HUES6 (cell line): ENCODE results near the gene CASP9.

ENCODE experiments used
- H3K27ac ChIP-seq: 2 replicates; pipeline ENCODE4 v1.7.0; 2013; ENCODE audit warnings: low read depth, mild to moderate bottlenecking, low read length, inconsistent platforms
- H3K27me3 ChIP-seq: 2 replicates; pipeline ENCODE4 v1.6.1; 2013; ENCODE audit warnings: low read length; ENCODE audit not compliant: control insufficient read depth, insufficient read depth
- H3K36me3 ChIP-seq: 2 replicates; pipeline ENCODE4 v1.6.1; 2013; ENCODE audit warnings: low read length; ENCODE audit not compliant: control insufficient read depth, insufficient read depth
- H3K4me1 ChIP-seq: 2 replicates; pipeline ENCODE4 v1.6.1; 2013; ENCODE audit warnings: low read length; ENCODE audit not compliant: control insufficient read depth, insufficient read depth
- H3K4me3 ChIP-seq: 2 replicates; pipeline ENCODE4 v1.5.1; 2013; ENCODE audit warnings: low read depth, low read length
- H3K9ac ChIP-seq: one replicate; pipeline ENCODE4 v1.6.1; 2013; ENCODE audit warnings: mild to moderate bottlenecking, low read length
- H3K9me3 ChIP-seq: 2 replicates; pipeline ENCODE4 v1.6.1; 2013; ENCODE audit warnings: low read depth, low read length; ENCODE audit not compliant: control insufficient read depth, insufficient read depth

CASP9 gene

GRCh38 chr1:15513192-15513591 lies 10.8 kb downstream of the CASP9 start:
- H3K36me3 ChIP-seq, result peaks cover 17% of the 10 kb centered on the region; the same call in 1 of the 2 replicates
- H3K9ac ChIP-seq, result no peak overlapping the region
- no peaks in the 10 kb centered on the region for H3K9me3 ChIP-seq
- H3K4me1 ChIP-seq, result peaks cover 7% of the 10 kb centered on the region; the same call in 1 of the 2 replicates
- H3K27me3 ChIP-seq, result no peaks in the 10 kb centered on the region
- no peak overlapping the region for H3K4me3 ChIP-seq
- H3K27ac ChIP-seq, result no peak overlapping the region

DNA sequence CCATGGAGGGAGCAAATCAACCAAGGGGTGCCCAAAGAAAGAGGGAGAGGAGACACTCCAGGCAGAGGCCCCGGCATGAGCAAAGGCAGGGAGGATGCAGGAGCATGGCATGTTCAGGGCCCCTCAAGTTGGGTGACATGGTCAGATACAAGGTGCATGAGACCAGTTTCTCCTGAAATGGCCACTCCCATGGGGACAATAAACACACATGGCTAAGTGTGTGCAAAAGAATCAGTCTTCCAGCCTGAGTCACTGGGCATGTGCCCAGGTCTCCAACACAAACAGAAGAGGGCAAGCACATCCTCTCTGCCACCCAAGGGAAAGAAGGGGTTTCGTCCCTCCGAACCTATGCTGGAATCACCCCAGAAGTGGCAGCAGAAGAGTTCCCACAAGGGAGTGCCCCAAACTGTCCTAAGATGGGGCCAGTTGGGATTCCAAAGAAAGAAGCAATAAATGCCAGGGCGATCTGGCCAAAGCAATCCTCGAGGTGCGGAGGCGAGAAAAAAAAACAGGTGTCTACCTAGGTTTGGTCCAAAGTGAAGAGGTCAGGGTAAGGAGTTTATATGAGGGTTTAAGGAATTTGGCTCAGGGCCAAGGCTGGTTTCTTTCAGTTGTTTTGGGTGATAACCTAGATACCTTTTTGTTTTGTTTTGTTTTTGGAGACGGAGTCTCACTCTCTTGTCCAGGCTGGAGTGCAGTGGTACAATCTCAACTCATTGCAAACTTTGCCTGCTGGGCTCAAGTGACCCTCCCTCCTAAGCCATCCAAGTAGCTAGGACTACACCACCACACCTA lies 13.2 kb downstream of the CASP9 start:
- H3K9ac ChIP-seq, result no peak overlapping the region
- no peak overlapping the region for H3K27ac ChIP-seq
- peaks cover 22% of the 10 kb centered on the region for H3K4me1 ChIP-seq
- H3K4me3 ChIP-seq, result no peak overlapping the region
- no peaks in the 10 kb centered on the region for H3K9me3 ChIP-seq
- no peaks in the 10 kb centered on the region for H3K27me3 ChIP-seq
- H3K36me3 ChIP-seq, result peaks cover 9% of the 10 kb centered on the region; the same call in 1 of the 2 replicates

GRCh38 chr1:15509586-15509985 lies 14.4 kb downstream of the CASP9 start:
- H3K9ac ChIP-seq, result no peak overlapping the region
- no peaks in the 10 kb centered on the region for H3K27me3 ChIP-seq
- peaks cover 11% of the 10 kb centered on the region; the same call in 1 of the 2 replicates for H3K36me3 ChIP-seq
- no peaks in the 10 kb centered on the region for H3K9me3 ChIP-seq
- H3K4me3 ChIP-seq, result no peak overlapping the region
- no peak overlapping the region for H3K27ac ChIP-seq
- peaks cover 22% of the 10 kb centered on the region for H3K4me1 ChIP-seq

GRCh38 chr1:15508700-15509487 lies 15.1 kb downstream of the CASP9 start:
- H3K9me3 ChIP-seq, result no peaks in the 10 kb centered on the region
- H3K9ac ChIP-seq, result peak overlapping the region; percentile 38

GRCh38 chr1:15507278-15507677 lies 16.7 kb downstream of the CASP9 start:
- H3K27ac ChIP-seq, result no peak overlapping the region
- H3K36me3 ChIP-seq, result peaks cover 4% of the 10 kb centered on the region; the same call in 1 of the 2 replicates
- no peaks in the 10 kb centered on the region for H3K27me3 ChIP-seq
- H3K9ac ChIP-seq, result no peak overlapping the region
- no peak overlapping the region for H3K4me3 ChIP-seq
- H3K9me3 ChIP-seq, result no peaks in the 10 kb centered on the region
- H3K4me1 ChIP-seq, result peaks cover 22% of the 10 kb centered on the region

More at GRCh38 chr1:15508700-15509487, 15.1 kb downstream of the CASP9 start:
- Histone ChIP-seq H3K27me3 (no peaks in the 10 kb centered on the region), H3K4me3 (no peak overlapping the region), H3K4me1 (peaks cover 22% of the 10 kb centered on the region), H3K36me3 (peaks cover 10% of the 10 kb centered on the region; the same call in 1 of the 2 replicates), H3K27ac (peak overlapping the region; percentile 38; the same call in 1 of the 2 replicates)

GRCh38 chr1:15506831-15507230 lies 17.2 kb downstream of the CASP9 start:
- H3K9me3 ChIP-seq, result no peaks in the 10 kb centered on the region
- H3K4me3 ChIP-seq, result no peak overlapping the region
- H3K36me3 ChIP-seq, result peaks cover 4% of the 10 kb centered on the region; the same call in 1 of the 2 replicates
- no peak overlapping the region for H3K27ac ChIP-seq
- no peak overlapping the region for H3K9ac ChIP-seq
- H3K4me1 ChIP-seq, result peaks cover 22% of the 10 kb centered on the region
- no peaks in the 10 kb centered on the region for H3K27me3 ChIP-seq

GRCh38 chr1:15504436-15504835 lies 19.6 kb downstream of the CASP9 start:
- Histone ChIP-seq H3K9ac (no peak overlapping the region), H3K27me3 (no peaks in the 10 kb centered on the region), H3K4me3 (no peak overlapping the region), H3K36me3 (peaks cover 4% of the 10 kb centered on the region; the same call in 1 of the 2 replicates), H3K27ac (no peak overlapping the region), H3K9me3 (no peaks in the 10 kb centered on the region), H3K4me1 (peaks cover 26% of the 10 kb centered on the region)

- Histone ChIP-seq H3K27me3 (no peaks in the 10 kb centered on the region), H3K27ac (no peak overlapping the region), H3K9me3 (no peaks in the 10 kb centered on the region; the same call in 1 of the 2 replicates), H3K9ac (no peak overlapping the region), H3K4me3 (no peak overlapping the region), H3K36me3 (peaks cover 4% of the 10 kb centered on the region; the same call in 1 of the 2 replicates), H3K4me1 (peaks cover 7% of the 10 kb centered on the region; the same call in 1 of the 2 replicates)
Observed at GRCh38 chr1:15501208-15502032, 22.6 kb downstream of the CASP9 start.

- Histone ChIP-seq H3K4me1 (peaks cover 12% of the 10 kb centered on the region; the same call in 1 of the 2 replicates), H3K36me3 (peaks cover under 1% of the 10 kb centered on the region; the same call in 1 of the 2 replicates), H3K27me3 (no peaks in the 10 kb centered on the region), H3K9me3 (no peaks in the 10 kb centered on the region; the same call in 1 of the 2 replicates), H3K9ac (no peak overlapping the region), H3K27ac (no peak overlapping the region), H3K4me3 (no peak overlapping the region)
Observed at GRCh38 chr1:15500184-15501178, 23.5 kb downstream of the CASP9 start.
